ENCODE results near the gene KLF16. TPM values are rescaled to one million over a fixed set of nuclear protein-coding genes. Genes with fewer than 3 reads are reported as not detected.

Gene KLF16
- 6.5 and 7.3 TPM in 2 replicates for total RNA-seq (ENCODE audit: low replicate concordance)

GRCh38 chr19:1863328-1863637, at the start of gene KLF16:
Gene KLF16, minus strand, starts transcription at chr19:1863579. Its CDS starts 82 bp downstream, at chr19:1863497.
- no peak for TF ChIP-seq CTCF (IDR thresholded peaks at IDR 0.05; ENCODE audit: insufficient read depth, low read length)

GRCh38 chr19:1912760-1913505, 49.6 kb upstream of the KLF16 start:
- H3K4me3 ChIP-seq (ENCODE audit: low read depth, low read length), result no peak overlapping the region
- DNase-seq (ENCODE audit: low read depth), result no peak
- no peak for TF ChIP-seq CTCF (IDR thresholded peaks at IDR 0.05; ENCODE audit: insufficient read depth, low read length)

More at GRCh38 chr19:1863328-1863637, at the start of gene KLF16:
- DNase-seq (ENCODE audit: low read depth), result no peak
- H3K4me3 ChIP-seq (ENCODE audit: low read depth, low read length), result peak within 1 kb of the TSS; percentile 90

- no peak for DNase-seq (ENCODE audit: low read depth)
- H3K4me3 ChIP-seq (ENCODE audit: low read depth, low read length), result no peak overlapping the region
- no peak for TF ChIP-seq CTCF (IDR thresholded peaks at IDR 0.05; ENCODE audit: insufficient read depth, low read length)
Observed at GRCh38 chr19:1911995-1912394, 48.6 kb upstream of the KLF16 start.

GRCh38 chr19:1911098-1911497, 47.7 kb upstream of the KLF16 start:
- H3K4me3 ChIP-seq (ENCODE audit: low read depth, low read length), result no peak overlapping the region
- no peak for TF ChIP-seq CTCF (IDR thresholded peaks at IDR 0.05; ENCODE audit: insufficient read depth, low read length)
- DNase-seq (ENCODE audit: low read depth), result no peak

GRCh38 chr19:1910177-1910576, 46.8 kb upstream of the KLF16 start:
- no peak for TF ChIP-seq CTCF (IDR thresholded peaks at IDR 0.05; ENCODE audit: insufficient read depth, low read length)
- H3K4me3 ChIP-seq (ENCODE audit: low read depth, low read length), result no peak overlapping the region
- DNase-seq (ENCODE audit: low read depth), result no peak

GRCh38 chr19:1909761-1910080, 46.3 kb upstream of the KLF16 start:
- no peak for TF ChIP-seq CTCF (IDR thresholded peaks at IDR 0.05; ENCODE audit: insufficient read depth, low read length)
- DNase-seq (ENCODE audit: low read depth), result no peak
- H3K4me3 ChIP-seq (ENCODE audit: low read depth, low read length), result no peak overlapping the region

GRCh38 chr19:1908364-1908678, 44.9 kb upstream of the KLF16 start:
- TF ChIP-seq CTCF (IDR thresholded peaks at IDR 0.05; ENCODE audit: insufficient read depth, low read length), result no peak
- DNase-seq (ENCODE audit: low read depth), result no peak

More at GRCh38 chr19:1908364-1908678, 44.9 kb upstream of the KLF16 start:
- no peak overlapping the region for H3K4me3 ChIP-seq (ENCODE audit: low read depth, low read length)
